Endodermal cell (in vitro differentiated cells): ENCODE data around the gene SOAT2. TPM values are rescaled to one million over a fixed set of nuclear protein-coding genes. Genes with fewer than 3 reads are reported as not detected.

Experiments
- DNase-seq: peaks from one replicate; pipeline ENCODE4 v3.0.0-alpha.2; 2017
- H3K27ac ChIP-seq: 2 replicates; pipeline ENCODE4 v1.5.1; 2013; ENCODE audit warnings: mild to moderate bottlenecking, low read depth, low read length, moderate library complexity
- H3K27me3 ChIP-seq: 2 replicates; pipeline ENCODE4 v1.6.1; 2013; ENCODE audit warnings: mild to moderate bottlenecking, low read length, moderate library complexity; ENCODE audit not compliant: insufficient read depth, control insufficient read depth, poor library complexity, severe bottlenecking
- H3K36me3 ChIP-seq: 2 replicates; pipeline ENCODE4 v1.7.0; 2013; ENCODE audit warnings: mild to moderate bottlenecking, low read length, moderate library complexity; ENCODE audit not compliant: control insufficient read depth, insufficient read depth
- H3K4me1 ChIP-seq: one replicate; pipeline ENCODE4 v1.7.0; 2013; ENCODE audit warnings: low read length; ENCODE audit not compliant: control insufficient read depth, insufficient read depth
- H3K4me3 ChIP-seq: 2 replicates; pipeline ENCODE4 v1.5.1; 2013; ENCODE audit warnings: mild to moderate bottlenecking, low read length, moderate library complexity
- H3K9ac ChIP-seq: 2 replicates; pipeline ENCODE4 v1.6.1; 2013; ENCODE audit warnings: mild to moderate bottlenecking, low read length, moderate library complexity; ENCODE audit not compliant: poor library complexity, severe bottlenecking; ENCODE audit errors: extremely low read depth
- H3K9me3 ChIP-seq: 2 replicates; pipeline ENCODE4 v1.6.1; 2013; ENCODE audit warnings: mild to moderate bottlenecking, low read length, moderate library complexity; ENCODE audit not compliant: control insufficient read depth
- H3K27ac Mint-ChIP-seq: 2 replicates; pipeline ENCODE4 v1.8.0; 2020; ENCODE audit warnings: mixed read lengths
- H3K27me3 Mint-ChIP-seq: 2 replicates; pipeline ENCODE4 v1.8.0; 2021; ENCODE audit warnings: mild to moderate bottlenecking, mixed read lengths; ENCODE audit not compliant: insufficient read depth
- H3K36me3 Mint-ChIP-seq: 2 replicates; pipeline ENCODE4 v1.8.0; 2020; ENCODE audit warnings: low read depth, mixed read lengths
- H3K4me1 Mint-ChIP-seq: 2 replicates; pipeline ENCODE4 v1.8.0; 2020; ENCODE audit warnings: mixed read lengths
- H3K4me3 Mint-ChIP-seq: 2 replicates; pipeline ENCODE4 v1.8.0; 2020; ENCODE audit warnings: mild to moderate bottlenecking, moderate library complexity, mixed read lengths
- H3K9me3 Mint-ChIP-seq: 2 replicates; pipeline ENCODE4 v1.8.0; 2020; ENCODE audit warnings: mild to moderate bottlenecking, mixed read lengths
- CTCF ChIP-seq: fragments of 200-600 bp; sonication (generic); conservative IDR thresholded peaks from 2 replicates; pipeline ENCODE4 v1.5.0; 2021; ENCODE audit warnings: antibody characterized with exemption, mild to moderate bottlenecking
- WGBS, 2 experiments: methylation state at CpG; one replicate each; pipeline versions ENCODE4 v1.1.5 to v1.1.7; 2013; ENCODE audit warnings: missing lambda C conversion rate in 2 of 2, mixed read lengths in 1 of 2; ENCODE audit not compliant: insufficient coverage in 1 of 2, insufficient read length in 1 of 2; 5-methylcytosine and 5-hydroxymethylcytosine counted together
- total RNA-seq, 2 donors: library from RNA; stranded (reverse); fragmentation: NEBNext Ultra II Directional in 1 of 2; extraction: Animal tissue kit (Norgen Biotek cat#: 25700) in 1 of 2; gene quantifications; 2 replicates in 1 of 2; 3 replicates in 1 of 2; pipeline ENCODE4 v1.2.1, GENCODE V29; 2021

Gene SOAT2
- total RNA-seq, 2 donors from 2014 or later: 0.46 to 0.71 TPM

- H3K4me3 Mint-ChIP-seq: peak within 1 kb of the TSS; percentile 64
- Histone ChIP-seq H3K36me3 (peaks cover 29% of the 10 kb centered on the region), H3K4me1 (no peaks in the 10 kb centered on the region), H3K27ac (peak within 1 kb of the TSS; percentile 67), H3K9me3 (peaks cover 2% of the 10 kb centered on the region), H3K4me3 (peak within 1 kb of the TSS; percentile 87), H3K9ac (peak within 1 kb of the TSS; percentile 74), H3K27me3 (peaks cover 15% of the 10 kb centered on the region)
- H3K4me1 Mint-ChIP-seq: peaks cover 6% of the 10 kb centered on the region
- DNase-seq: peak; percentile 100
- WGBS, 2 experiments: 5 to 6% methylated on average over 38 to 67 of the region's 67 CpGs
- H3K9me3 Mint-ChIP-seq: peaks cover 4% of the 10 kb centered on the region
- H3K36me3 Mint-ChIP-seq: peaks cover 28% of the 10 kb centered on the region
- H3K27ac Mint-ChIP-seq: peak within 1 kb of the TSS; percentile 82
- peaks cover 47% of the 10 kb centered on the region for H3K27me3 Mint-ChIP-seq
- no peak for TF ChIP-seq CTCF
Observed at GRCh38 chr12:53079226-53080117, 23.8 kb upstream of the SOAT2 start, which contains the start of gene SPRYD3. SPRYD3 (minus strand) TSS chr12:53079390; CDS start chr12:53079333, 57 bp downstream.

DNA sequence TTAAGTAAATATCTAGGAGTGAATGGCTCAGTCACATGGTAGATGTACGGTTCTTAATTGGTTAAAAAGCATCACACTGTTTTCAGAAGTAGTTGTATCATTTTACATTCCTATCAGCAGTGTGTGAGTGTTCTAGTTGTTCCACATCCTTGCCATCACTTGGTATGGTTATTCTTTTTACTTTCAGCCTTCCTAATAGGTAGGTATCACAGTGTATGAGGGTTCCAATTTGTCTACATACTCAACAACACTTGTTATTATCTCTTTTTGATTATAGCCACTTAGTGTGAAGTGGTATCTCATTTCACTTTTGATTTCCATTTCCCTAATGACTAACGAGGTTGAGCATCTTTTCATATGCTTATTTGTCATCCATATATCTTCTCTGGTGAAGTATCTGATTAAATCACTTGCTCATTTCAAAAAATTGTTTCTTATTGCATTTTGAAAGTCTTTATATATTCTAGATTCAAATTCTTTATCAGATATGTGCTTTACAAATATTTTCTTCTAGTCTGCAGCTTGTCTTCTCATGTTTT is 20.6 kb upstream of the SOAT2 start:
- 75 to 93% methylated on average over 2 of the region's 2 CpGs for WGBS, 2 experiments
- no peak for TF ChIP-seq CTCF
- no peak overlapping the region for H3K9ac ChIP-seq
- peaks cover 5% of the 10 kb centered on the region for H3K9me3 ChIP-seq
- H3K27me3 ChIP-seq: peaks cover 20% of the 10 kb centered on the region
- H3K4me1 ChIP-seq: peaks cover 2% of the 10 kb centered on the region
- H3K4me1 Mint-ChIP-seq: peaks cover 14% of the 10 kb centered on the region
- H3K27me3 Mint-ChIP-seq: peaks cover 52% of the 10 kb centered on the region
- H3K4me3 Mint-ChIP-seq: no peak overlapping the region
- no peak for DNase-seq
- no peak overlapping the region for H3K27ac ChIP-seq
- H3K9me3 Mint-ChIP-seq: peaks cover 4% of the 10 kb centered on the region
- H3K36me3 ChIP-seq: no peaks in the 10 kb centered on the region
- H3K27ac Mint-ChIP-seq: no peak overlapping the region
- H3K36me3 Mint-ChIP-seq: no peaks in the 10 kb centered on the region
- H3K4me3 ChIP-seq: no peak overlapping the region

GRCh38 chr12:53086361-53086760 is 16.9 kb upstream of the SOAT2 start:
- Histone ChIP-seq H3K9me3 (peaks cover 5% of the 10 kb centered on the region), H3K27ac (no peak overlapping the region), H3K36me3 (no peaks in the 10 kb centered on the region), H3K27me3 (peaks cover 18% of the 10 kb centered on the region), H3K4me1 (peaks cover 2% of the 10 kb centered on the region), H3K9ac (no peak overlapping the region), H3K4me3 (no peak overlapping the region)
- no peak overlapping the region for H3K4me3 Mint-ChIP-seq
- H3K9me3 Mint-ChIP-seq: peaks cover 4% of the 10 kb centered on the region
- no peak overlapping the region for H3K27ac Mint-ChIP-seq
- TF ChIP-seq CTCF: no peak
- no peaks in the 10 kb centered on the region for H3K36me3 Mint-ChIP-seq
- H3K4me1 Mint-ChIP-seq: peaks cover 9% of the 10 kb centered on the region
- DNase-seq: no peak
- WGBS, 2 experiments: 86 to 98% methylated on average over 1 of the region's 3 CpGs
- H3K27me3 Mint-ChIP-seq: peaks cover 50% of the 10 kb centered on the region
